Cardiac muscle cell (in vitro differentiated cells and primary cell): Measurements from ENCODE around the gene MSL1. TPM values are rescaled to one million over a fixed set of nuclear protein-coding genes. Genes with fewer than 3 reads are reported as not detected.

Source experiments
- DNase-seq, 2 donors: peaks; one replicate each; pipeline versions ENCODE4 v3.0.0 to v3.0.0-alpha.2; 2010 to 2017; ENCODE audit warnings: low read depth in 1 of 2, low spot score in 1 of 2
- H3K27ac ChIP-seq: fragments of 200-600 bp; sonication (generic); 2 replicates; pipeline ENCODE4 v1.5.1; 2016
- H3K27me3 ChIP-seq: fragments of 200-600 bp; sonication (generic); 2 replicates; pipeline ENCODE4 v1.6.0; 2016; ENCODE audit warnings: control low read depth
- H3K36me3 ChIP-seq: fragments of 200-600 bp; sonication (generic); 2 replicates; pipeline ENCODE4 v1.5.1; 2016; ENCODE audit warnings: control low read depth
- H3K4me1 ChIP-seq: fragments of 200-600 bp; sonication (generic); 2 replicates; pipeline ENCODE4 v1.8.1; 2017; ENCODE audit warnings: low read depth, mild to moderate bottlenecking, mixed run types
- H3K4me3 ChIP-seq: fragments of 200-600 bp; sonication (generic); 2 replicates; pipeline ENCODE4 v1.5.1; 2016; ENCODE audit warnings: mild to moderate bottlenecking
- H3K9me3 ChIP-seq: fragments of 200-600 bp; sonication (generic); 2 replicates; pipeline ENCODE4 v1.5.1; 2017; ENCODE audit warnings: low read depth, mild to moderate bottlenecking, control low read depth
- polyA plus RNA-seq: library from polyadenylated mRNA; unstranded; fragments of >200 nt; fragmentation: Nextera tagmentation; extraction: Ambion mirVana; gene quantifications from 2 replicates; pipeline ENCODE4 v1.2.1, GENCODE V29; 2016
- total RNA-seq: library from RNA; depleted of rRNA; stranded (reverse); fragments of >200 nt; gene quantifications from 2 replicates; pipeline ENCODE4 v1.2.3, GENCODE V29; 2016
- TF ChIP-seq, protein P1 (sequence below): IDR thresholded peaks from 2 replicates; pipeline ENCODE4 v1.5.1; 2012; ENCODE audit warnings: low read depth, mild to moderate bottlenecking, low read length

Gene MSL1
- total and polyA plus RNA-seq, 2 experiments from 2014 or later = 33.2 to 104 TPM

GRCh38 chr17:40176754-40177110 is 55.0 kb downstream of the MSL1 start:
- no peak overlapping the region for H3K27ac ChIP-seq
- peaks cover 3% of the 10 kb centered on the region for H3K36me3 ChIP-seq
- no peak overlapping the region for H3K4me3 ChIP-seq
- H3K4me1 ChIP-seq = no peaks in the 10 kb centered on the region
- no peaks in the 10 kb centered on the region for H3K9me3 ChIP-seq
- TF ChIP-seq, protein P1, sequence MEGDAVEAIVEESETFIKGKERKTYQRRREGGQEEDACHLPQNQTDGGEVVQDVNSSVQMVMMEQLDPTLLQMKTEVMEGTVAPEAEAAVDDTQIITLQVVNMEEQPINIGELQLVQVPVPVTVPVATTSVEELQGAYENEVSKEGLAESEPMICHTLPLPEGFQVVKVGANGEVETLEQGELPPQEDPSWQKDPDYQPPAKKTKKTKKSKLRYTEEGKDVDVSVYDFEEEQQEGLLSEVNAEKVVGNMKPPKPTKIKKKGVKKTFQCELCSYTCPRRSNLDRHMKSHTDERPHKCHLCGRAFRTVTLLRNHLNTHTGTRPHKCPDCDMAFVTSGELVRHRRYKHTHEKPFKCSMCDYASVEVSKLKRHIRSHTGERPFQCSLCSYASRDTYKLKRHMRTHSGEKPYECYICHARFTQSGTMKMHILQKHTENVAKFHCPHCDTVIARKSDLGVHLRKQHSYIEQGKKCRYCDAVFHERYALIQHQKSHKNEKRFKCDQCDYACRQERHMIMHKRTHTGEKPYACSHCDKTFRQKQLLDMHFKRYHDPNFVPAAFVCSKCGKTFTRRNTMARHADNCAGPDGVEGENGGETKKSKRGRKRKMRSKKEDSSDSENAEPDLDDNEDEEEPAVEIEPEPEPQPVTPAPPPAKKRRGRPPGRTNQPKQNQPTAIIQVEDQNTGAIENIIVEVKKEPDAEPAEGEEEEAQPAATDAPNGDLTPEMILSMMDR = no peak
- no peaks in the 10 kb centered on the region for H3K27me3 ChIP-seq
- no peak for DNase-seq

DNA sequence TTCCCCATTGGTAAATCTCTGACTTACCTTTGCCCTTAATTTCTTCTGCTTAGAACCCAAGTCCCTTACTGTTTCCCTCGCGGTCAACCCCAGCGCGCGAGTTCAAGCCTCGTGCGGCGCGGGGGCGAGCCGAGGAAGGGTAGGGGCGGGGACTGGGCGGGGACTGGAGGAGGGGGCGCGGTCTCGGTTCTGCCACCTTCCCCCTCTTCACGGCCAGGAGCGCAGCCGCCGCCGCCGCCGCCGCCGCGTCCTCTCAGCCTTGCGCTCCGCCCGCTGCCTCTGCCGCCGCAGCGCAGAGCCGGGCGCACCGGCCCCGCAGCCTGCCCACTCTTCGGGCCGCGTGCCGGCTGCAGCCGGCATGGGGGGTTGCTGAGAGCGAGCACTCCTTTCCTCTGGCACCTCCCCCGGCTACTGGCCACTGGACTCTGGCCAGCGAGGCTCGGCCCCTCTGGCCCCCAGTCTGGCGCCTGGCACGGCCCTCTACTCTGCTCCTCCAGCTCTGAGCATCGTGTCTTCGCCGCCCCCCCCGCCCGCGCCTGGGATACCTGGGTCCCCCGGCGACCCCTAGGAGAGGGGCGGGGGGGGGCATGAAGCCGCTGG is 55.6 kb downstream of the MSL1 start, which contains the start of gene RAPGEFL1:
RAPGEFL1 (plus strand) TSS at position 196 of the 600 bp plus-strand sequence; CDS start at position 588, 392 bp downstream.
- H3K36me3 ChIP-seq = no peaks in the 10 kb centered on the region
- DNase-seq = peak; percentile 85 to 89
- TF ChIP-seq, protein P1 = no peak
- H3K4me3 ChIP-seq = peak within 1 kb of the TSS; percentile 41
- no peaks in the 10 kb centered on the region for H3K27me3 ChIP-seq
- peaks cover 6% of the 10 kb centered on the region for H3K4me1 ChIP-seq
- no peak within 1 kb of the TSS for H3K27ac ChIP-seq
- no peaks in the 10 kb centered on the region for H3K9me3 ChIP-seq

DNA sequence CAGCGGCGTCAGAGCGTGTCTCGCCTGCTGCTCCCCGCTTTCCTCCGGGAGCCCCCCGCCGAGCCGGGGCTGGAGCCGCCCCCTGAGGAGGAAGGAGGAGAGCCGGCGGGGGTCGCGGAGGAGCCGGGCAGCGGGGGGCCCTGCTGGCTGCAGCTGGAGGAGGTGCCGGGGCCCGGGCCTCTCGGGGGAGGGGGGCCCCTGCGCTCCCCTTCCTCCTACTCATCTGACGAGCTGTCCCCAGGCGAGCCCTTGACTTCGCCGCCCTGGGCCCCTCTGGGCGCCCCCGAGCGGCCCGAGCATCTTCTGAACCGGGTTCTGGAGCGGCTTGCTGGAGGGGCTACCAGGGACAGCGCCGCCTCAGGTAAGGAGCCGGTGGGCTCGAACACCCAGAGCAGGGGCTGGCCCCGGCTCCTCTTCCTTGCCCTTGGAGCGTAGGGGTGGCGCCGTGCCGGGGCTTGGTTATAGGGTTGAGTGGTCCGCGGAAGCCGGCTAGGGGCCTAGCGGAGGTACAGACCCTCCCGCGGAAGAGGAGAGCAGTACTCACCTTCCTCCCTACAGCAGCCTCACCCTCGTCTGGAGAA is 56.3 kb downstream of the MSL1 start:
- Histone ChIP-seq H3K36me3 (no peaks in the 10 kb centered on the region), H3K4me1 (peaks cover 13% of the 10 kb centered on the region), H3K4me3 (peak overlapping the region; percentile 41), H3K9me3 (no peaks in the 10 kb centered on the region), H3K27me3 (no peaks in the 10 kb centered on the region), H3K27ac (no peak overlapping the region)
- TF ChIP-seq, protein P1 = no peak
- peak in 1 of 2 donors; percentile 39 for DNase-seq

DNA sequence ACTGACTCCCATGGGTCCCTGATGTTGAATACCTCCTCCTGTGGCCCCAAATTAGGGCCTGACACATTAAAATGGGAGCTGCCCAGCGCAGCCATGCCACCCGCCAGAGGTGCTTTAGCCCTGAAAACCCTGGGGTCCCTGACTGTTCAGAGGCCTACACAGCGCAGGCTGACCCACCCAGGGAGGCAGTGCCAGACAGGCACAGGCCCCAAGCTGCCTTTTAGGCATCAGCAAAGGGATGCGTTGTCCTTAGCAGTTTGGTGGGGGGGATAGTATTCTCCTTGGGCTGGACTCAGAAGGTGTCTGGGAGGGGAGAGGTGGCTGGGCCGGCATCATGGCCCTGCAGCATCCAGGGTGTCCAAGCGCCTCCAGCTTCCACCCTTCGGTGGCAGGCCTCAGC is 56.9 kb downstream of the MSL1 start:
- Histone ChIP-seq H3K4me3 (no peak overlapping the region), H3K36me3 (no peaks in the 10 kb centered on the region), H3K4me1 (peaks cover 14% of the 10 kb centered on the region), H3K27me3 (no peaks in the 10 kb centered on the region), H3K9me3 (no peaks in the 10 kb centered on the region), H3K27ac (no peak overlapping the region)
- TF ChIP-seq, protein P1 = no peak
- no peak for DNase-seq

DNA sequence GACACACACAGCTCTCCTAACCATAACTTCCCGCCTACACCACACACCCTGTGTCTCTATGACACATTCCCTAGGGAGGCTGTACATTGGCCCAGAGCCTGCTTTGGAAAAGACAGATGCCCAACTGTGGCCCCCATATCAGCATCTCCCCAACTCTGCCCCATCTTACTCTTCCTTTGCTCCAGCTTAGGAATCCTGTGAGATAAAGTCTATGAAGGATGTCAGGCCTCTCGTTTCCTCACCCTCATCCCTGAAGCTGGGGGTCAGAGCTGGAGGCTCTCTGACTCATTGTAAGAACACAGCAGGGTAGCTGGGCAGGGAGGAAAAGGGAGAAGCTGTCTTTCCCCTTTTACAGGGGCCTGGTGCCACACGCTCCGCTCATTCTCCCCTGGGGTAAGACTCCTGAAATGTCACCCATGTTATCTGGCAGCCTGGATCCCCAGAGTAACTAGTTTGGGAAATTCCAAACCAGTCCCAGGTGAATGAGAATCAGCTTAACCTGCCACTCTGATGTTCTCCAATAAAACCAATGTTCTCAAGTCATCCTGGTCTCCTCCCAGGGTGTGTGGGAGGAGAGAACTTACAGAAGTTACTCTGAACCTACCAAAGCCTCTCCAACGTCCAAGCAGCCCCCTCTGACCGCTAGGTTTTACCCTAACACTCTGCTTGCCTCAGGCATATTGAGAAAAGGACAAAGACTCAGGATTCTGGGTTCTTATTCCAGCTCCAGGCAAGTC is 58.3 kb downstream of the MSL1 start:
- TF ChIP-seq, protein P1 = no peak
- DNase-seq = peak in 1 of 2 donors; percentile 58
- no peaks in the 10 kb centered on the region for H3K36me3 ChIP-seq
- no peaks in the 10 kb centered on the region for H3K9me3 ChIP-seq
- H3K27me3 ChIP-seq = no peaks in the 10 kb centered on the region
- H3K4me3 ChIP-seq = no peak overlapping the region
- peak overlapping the region; percentile 36 for H3K27ac ChIP-seq
- H3K4me1 ChIP-seq = peaks cover 14% of the 10 kb centered on the region
